GM21526 (cell line): ENCODE results near the gene NIF3L1.

ENCODE experiments used
- ATAC-seq: cut with Tn5 transposase; IDR thresholded peaks from one replicate; pipeline ENCODE4 v1.9.1; 2021; ENCODE audit warnings: moderate library complexity; ENCODE audit not compliant: unreplicated experiment, low FRiP score

NIF3L1 gene

GRCh38 chr2:200888704-200889625, at the start of gene NIF3L1, which contains the start of gene PPIL3:
Gene NIF3L1, plus strand, starts transcription at chr2:200889371. Its CDS starts 2,573 bp downstream, at chr2:200891944.
Gene PPIL3, minus strand, starts transcription at chr2:200889077. Its CDS starts 1,462 bp downstream, at chr2:200887615.
- ATAC-seq, result peak; percentile 84

- ATAC-seq, result no peak
Observed at GRCh38 chr2:200839513-200839912, 49.7 kb upstream of the NIF3L1 start.

- ATAC-seq, result no peak
Observed at GRCh38 chr2:200843993-200844948, 44.9 kb upstream of the NIF3L1 start.

GRCh38 chr2:200845194-200845593, 44.0 kb upstream of the NIF3L1 start:
- no peak for ATAC-seq

GRCh38 chr2:200845669-200846325, 43.4 kb upstream of the NIF3L1 start:
- no peak for ATAC-seq

- ATAC-seq, result no peak
Observed at GRCh38 chr2:200847269-200847668, 41.9 kb upstream of the NIF3L1 start.

GRCh38 chr2:200847939-200848338, 41.2 kb upstream of the NIF3L1 start:
- no peak for ATAC-seq

- no peak for ATAC-seq
Observed at GRCh38 chr2:200850512-200851256, 38.5 kb upstream of the NIF3L1 start.

GRCh38 chr2:200851398-200852248, 37.5 kb upstream of the NIF3L1 start:
- ATAC-seq, result no peak

- no peak for ATAC-seq
Observed at GRCh38 chr2:200852605-200853004, 36.6 kb upstream of the NIF3L1 start.

GRCh38 chr2:200856806-200857205, 32.4 kb upstream of the NIF3L1 start:
- no peak for ATAC-seq

- no peak for ATAC-seq
Observed at GRCh38 chr2:200860092-200860795, 28.9 kb upstream of the NIF3L1 start.

- no peak for ATAC-seq
Observed at GRCh38 chr2:200861617-200862155, 27.5 kb upstream of the NIF3L1 start.

GRCh38 chr2:200862532-200863000, 26.6 kb upstream of the NIF3L1 start:
- ATAC-seq, result no peak

GRCh38 chr2:200863782-200864175, 25.4 kb upstream of the NIF3L1 start:
- ATAC-seq, result no peak

- peak; percentile 75 for ATAC-seq
Observed at GRCh38 chr2:200864176-200865034, 24.8 kb upstream of the NIF3L1 start, which contains the start of gene CLK1. Gene CLK1, minus strand, starts transcription at chr2:200864658. Its CDS starts 2,796 bp downstream, at chr2:200861862.

- no peak for ATAC-seq
Observed at GRCh38 chr2:200869014-200869413, 20.2 kb upstream of the NIF3L1 start.
